ENCODE data around the gene TMA7B.

Gene TMA7B

DNA sequence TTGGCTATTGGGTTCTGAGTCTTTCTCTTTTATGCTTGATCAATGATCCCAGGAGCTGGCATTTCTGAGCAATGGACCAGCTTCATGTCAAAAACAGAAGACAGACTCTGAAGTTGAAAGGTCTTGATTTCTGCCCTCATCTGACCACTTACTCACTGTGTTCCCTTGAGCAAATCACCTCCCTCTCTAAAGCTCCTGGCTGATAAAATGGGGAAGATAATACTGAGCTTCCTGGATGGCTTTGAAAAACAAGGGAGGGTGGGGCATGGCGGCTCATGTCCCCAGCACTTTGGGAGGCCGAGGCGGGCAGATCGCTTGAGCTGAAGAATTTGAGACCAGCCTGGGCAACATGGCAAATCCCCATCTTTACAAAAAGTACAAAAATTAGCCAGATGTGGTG, 40.9 kb downstream of the TMA7B start:
- no peak for DNase-seq (ENCODE audit: low read depth)
- H3K4me3 ChIP-seq (replicated peaks; ENCODE audit: low read depth, low read length): no peak overlapping the region
- TF ChIP-seq, protein P1, sequence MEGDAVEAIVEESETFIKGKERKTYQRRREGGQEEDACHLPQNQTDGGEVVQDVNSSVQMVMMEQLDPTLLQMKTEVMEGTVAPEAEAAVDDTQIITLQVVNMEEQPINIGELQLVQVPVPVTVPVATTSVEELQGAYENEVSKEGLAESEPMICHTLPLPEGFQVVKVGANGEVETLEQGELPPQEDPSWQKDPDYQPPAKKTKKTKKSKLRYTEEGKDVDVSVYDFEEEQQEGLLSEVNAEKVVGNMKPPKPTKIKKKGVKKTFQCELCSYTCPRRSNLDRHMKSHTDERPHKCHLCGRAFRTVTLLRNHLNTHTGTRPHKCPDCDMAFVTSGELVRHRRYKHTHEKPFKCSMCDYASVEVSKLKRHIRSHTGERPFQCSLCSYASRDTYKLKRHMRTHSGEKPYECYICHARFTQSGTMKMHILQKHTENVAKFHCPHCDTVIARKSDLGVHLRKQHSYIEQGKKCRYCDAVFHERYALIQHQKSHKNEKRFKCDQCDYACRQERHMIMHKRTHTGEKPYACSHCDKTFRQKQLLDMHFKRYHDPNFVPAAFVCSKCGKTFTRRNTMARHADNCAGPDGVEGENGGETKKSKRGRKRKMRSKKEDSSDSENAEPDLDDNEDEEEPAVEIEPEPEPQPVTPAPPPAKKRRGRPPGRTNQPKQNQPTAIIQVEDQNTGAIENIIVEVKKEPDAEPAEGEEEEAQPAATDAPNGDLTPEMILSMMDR (IDR thresholded peaks at IDR 0.05; ENCODE audit: low read length, missing control alignments): no peak

DNA sequence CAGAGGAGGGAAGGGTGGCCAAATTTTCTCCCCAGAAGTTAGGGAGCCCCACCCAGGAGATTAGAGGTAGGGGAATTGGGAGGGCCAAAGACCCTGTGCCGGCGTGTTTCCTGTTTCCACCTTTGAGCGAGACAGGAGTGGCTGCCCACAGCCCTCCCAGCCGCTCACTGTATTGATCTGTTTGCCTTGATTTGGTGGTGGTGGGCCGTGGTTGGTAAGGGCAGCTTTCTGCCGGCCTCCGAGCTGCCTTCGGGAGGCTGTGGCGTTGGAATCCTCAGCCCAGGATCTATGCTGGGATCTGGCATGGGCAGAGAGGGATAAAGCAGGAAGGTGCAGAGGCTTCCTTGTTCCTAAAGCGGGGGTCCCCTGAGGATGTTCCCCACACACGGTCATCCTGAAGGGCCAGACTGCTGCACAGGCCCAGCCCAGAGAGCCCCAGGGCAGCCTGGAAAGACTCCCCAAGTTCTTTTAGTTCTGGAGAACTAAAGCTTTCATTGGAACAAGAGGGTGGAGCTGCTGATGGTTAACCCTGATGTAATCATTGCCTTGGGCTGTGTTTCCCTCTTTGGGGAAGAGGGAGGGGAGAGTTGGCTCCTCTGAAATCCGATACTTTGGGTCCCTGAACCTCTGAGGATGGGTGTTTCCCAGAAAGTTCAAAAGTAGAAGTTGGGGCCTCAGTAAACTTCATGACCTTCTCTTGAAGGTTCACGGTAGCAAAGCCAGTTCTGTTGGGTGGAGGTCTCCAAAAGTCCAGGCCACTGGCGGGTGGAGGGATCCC, 41.8 kb downstream of the TMA7B start:
- H3K4me3 ChIP-seq (replicated peaks; ENCODE audit: low read depth, low read length): no peak overlapping the region
- TF ChIP-seq, protein P1 (IDR thresholded peaks at IDR 0.05; ENCODE audit: low read length, missing control alignments): no peak
- no peak for DNase-seq (ENCODE audit: low read depth)

DNA sequence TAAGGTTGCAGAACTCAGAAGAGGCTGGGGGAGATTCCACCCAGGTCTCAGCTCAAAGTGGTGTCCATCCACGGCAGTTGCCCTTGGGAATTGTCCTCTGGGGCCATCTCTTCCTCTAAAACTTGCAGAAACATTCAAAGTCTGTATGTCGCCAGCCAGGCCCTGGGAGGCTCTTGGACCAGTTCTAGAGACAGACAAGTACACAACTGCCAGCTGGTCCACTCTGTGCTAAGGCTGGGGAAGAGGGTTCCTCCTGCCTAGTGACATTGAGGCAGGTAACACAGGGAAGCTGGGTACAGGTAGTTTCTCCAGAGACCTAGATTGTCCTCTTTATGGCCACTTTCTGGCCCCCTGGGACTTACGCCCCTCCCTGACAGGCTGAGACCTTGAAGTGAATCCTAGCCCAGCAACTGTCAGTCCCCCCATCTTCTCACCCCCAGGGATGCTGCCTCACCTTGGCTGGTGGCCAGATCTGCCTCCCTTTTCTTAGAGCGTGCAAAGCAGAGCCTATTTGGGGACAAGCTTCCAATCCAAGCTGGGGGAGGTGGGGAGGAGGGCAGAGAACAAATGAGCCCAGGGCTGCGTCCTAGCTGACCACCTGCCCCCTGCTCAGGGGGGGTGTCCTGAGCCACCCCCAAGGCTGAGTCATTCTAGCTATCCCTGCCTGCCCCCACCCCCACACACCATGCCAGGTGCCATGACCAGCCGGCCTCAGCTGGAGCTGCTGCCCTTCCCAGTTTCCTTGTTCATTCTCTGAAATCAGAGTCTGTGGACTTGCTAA, 42.9 kb downstream of the TMA7B start:
- TF ChIP-seq, protein P1 (IDR thresholded peaks at IDR 0.05; ENCODE audit: low read length, missing control alignments): no peak
- DNase-seq (ENCODE audit: low read depth): no peak
- H3K4me3 ChIP-seq (replicated peaks; ENCODE audit: low read depth, low read length): no peak overlapping the region

DNA sequence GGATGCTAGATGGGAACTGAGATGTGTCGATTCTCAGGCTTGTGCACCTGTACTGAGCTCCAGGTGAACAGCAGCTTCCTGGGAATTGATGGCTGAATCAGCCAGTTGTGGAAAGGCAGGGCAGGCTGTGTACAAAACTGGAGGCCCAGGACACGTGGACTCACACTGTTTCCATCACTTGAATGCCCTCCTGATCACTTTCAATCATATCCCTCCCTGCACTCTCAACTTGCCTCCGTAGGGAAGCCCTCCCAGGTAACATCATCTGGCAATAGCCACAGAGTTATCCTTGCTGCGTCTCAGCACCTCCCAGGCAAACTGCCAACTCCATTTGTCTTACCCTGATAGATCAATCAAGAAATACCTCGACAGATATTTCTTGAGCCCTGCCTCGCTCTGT, 44.6 kb downstream of the TMA7B start:
- TF ChIP-seq, protein P1 (IDR thresholded peaks at IDR 0.05; ENCODE audit: low read length, missing control alignments): no peak
- no peak overlapping the region for H3K4me3 ChIP-seq (replicated peaks; ENCODE audit: low read depth, low read length)
- no peak for DNase-seq (ENCODE audit: low read depth)

DNA sequence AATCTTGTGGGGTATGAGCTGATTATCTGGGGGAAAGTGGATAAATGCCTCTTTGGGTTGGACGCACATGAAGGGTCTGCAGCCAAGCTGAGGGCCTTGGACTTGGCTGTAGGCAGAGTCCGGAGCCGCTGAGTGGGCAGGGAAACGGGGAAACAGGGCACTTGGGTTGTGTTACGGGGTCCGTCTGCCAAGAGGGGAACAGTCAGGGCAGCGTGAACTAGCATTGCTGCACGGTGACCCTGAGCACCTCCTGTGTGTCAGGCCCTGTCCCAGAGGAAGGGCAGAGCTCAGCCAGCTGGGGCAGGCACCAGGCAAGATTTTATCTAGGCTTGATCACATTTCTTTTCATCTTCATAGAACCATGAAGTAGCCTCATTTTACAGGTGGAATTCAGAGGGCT, 46.4 kb downstream of the TMA7B start:
- DNase-seq (ENCODE audit: low read depth): no peak
- H3K4me3 ChIP-seq (replicated peaks; ENCODE audit: low read depth, low read length): no peak overlapping the region
- TF ChIP-seq, protein P1 (IDR thresholded peaks at IDR 0.05; ENCODE audit: low read length, missing control alignments): no peak

DNA sequence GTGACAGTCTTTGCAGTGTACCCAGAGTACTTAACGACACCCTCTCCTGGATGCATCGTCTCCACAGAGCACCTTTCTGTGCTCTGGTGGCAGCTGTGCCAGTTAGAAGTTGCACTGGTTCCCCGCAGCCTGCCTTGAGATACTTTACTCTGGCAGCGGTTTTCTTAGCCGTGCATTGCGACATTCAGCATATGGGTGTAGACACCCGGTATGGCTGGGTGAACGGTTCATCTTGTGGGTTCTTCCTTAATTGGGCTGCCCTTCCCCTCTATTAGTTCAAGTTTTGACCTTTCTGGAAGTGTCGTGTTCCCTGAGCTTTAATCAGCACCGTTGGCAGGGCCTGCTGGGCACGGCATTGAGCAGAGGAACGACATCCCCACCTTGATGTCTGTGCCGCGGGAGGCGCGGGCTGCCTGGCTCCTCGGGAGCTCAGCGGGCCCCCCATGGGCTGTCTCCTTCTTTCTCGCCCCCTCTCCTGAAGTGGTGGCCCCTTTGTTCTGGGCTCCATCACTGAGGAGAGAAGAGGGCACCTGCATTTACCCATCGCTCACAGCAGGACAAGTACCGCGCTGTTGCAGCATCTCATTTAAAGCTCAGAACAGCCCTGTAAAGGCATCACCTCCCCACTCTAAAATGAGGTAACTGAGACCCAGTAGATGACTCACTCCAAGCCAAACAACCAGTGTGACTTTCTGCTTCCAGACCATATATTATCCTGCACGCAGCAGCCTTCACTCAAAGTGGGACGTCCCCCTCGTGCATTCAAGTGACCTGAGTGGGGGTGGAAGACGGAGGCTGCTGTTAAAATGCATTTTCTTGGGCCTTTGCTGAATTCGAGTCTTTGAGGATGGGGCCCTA, 47.9 kb downstream of the TMA7B start:
- TF ChIP-seq, protein P1 (IDR thresholded peaks at IDR 0.05; ENCODE audit: low read length, missing control alignments): no peak
- DNase-seq (ENCODE audit: low read depth): no peak
- H3K4me3 ChIP-seq (replicated peaks; ENCODE audit: low read depth, low read length): no peak overlapping the region

All from fibroblast of pulmonary artery (primary cell).